IPS-15b (cell line): ENCODE measurements around the gene NRBP1.

ENCODE experiments used
- H3K27me3 ChIP-seq: one replicate; pipeline ENCODE4 v1.6.1; 2013; ENCODE audit warnings: low read length; ENCODE audit not compliant: control insufficient read depth, insufficient read depth
- H3K36me3 ChIP-seq: one replicate; pipeline ENCODE4 v1.6.1; 2013; ENCODE audit warnings: low read length; ENCODE audit not compliant: control insufficient read depth, insufficient read depth
- H3K4me1 ChIP-seq: one replicate; pipeline ENCODE4 v1.6.1; 2013; ENCODE audit warnings: mild to moderate bottlenecking, low read length; ENCODE audit not compliant: control insufficient read depth, insufficient read depth
- H3K4me3 ChIP-seq: one replicate; pipeline ENCODE4 v1.5.1; 2013; ENCODE audit warnings: low read depth, low read length
- H3K9ac ChIP-seq: one replicate; pipeline ENCODE4 v1.6.1; 2013; ENCODE audit warnings: low read depth, mild to moderate bottlenecking, low read length
- H3K9me3 ChIP-seq: one replicate; pipeline ENCODE4 v1.6.1; 2013; ENCODE audit warnings: mild to moderate bottlenecking, low read length; ENCODE audit not compliant: control insufficient read depth, insufficient read depth

The NRBP1 gene

GRCh38 chr2:27427863-27428212, 593 bp upstream of the NRBP1 start:
- Histone ChIP-seq H3K9ac (peak overlapping the region; percentile 70), H3K4me1 (peaks cover 5% of the 10 kb centered on the region), H3K36me3 (no peaks in the 10 kb centered on the region), H3K27me3 (no peaks in the 10 kb centered on the region), H3K4me3 (peak overlapping the region; percentile 87), H3K9me3 (no peaks in the 10 kb centered on the region)

GRCh38 chr2:27428978-27429541, 629 bp downstream of the NRBP1 start:
- Histone ChIP-seq H3K4me3 (peak overlapping the region; percentile 89), H3K36me3 (no peaks in the 10 kb centered on the region), H3K9me3 (no peaks in the 10 kb centered on the region), H3K27me3 (no peaks in the 10 kb centered on the region), H3K4me1 (peaks cover 5% of the 10 kb centered on the region), H3K9ac (peak overlapping the region; percentile 87)

- H3K9ac ChIP-seq = no peak overlapping the region
- no peaks in the 10 kb centered on the region for H3K27me3 ChIP-seq
- no peak overlapping the region for H3K4me3 ChIP-seq
- peaks cover 16% of the 10 kb centered on the region for H3K36me3 ChIP-seq
- H3K9me3 ChIP-seq = no peaks in the 10 kb centered on the region
- peaks cover 5% of the 10 kb centered on the region for H3K4me1 ChIP-seq
These were observed 3.0 kb downstream of the NRBP1 start for GRCh38 chr2:27431395-27431794.

DNA sequence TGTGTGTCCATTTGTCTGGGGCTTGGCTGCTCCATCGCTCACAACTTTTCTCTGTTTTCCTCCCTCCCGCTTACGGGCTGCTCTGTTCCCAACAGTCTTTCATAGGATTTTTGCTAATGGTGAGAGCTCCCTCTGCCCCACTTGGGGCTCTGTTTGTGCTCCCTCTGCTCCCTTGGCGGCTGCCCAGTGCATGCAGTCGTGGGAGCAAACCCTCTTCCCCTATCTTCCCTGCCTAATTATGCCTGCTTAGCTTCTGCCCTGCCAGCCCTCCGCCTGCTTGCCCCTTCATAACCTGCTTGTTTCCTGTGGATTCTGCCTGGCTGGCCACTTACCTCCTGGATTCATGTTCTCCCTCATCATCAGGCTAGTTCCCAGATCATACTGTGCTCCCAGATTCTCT, 7.2 kb downstream of the NRBP1 start:
- no peaks in the 10 kb centered on the region for H3K4me1 ChIP-seq
- no peaks in the 10 kb centered on the region for H3K9me3 ChIP-seq
- peaks cover 30% of the 10 kb centered on the region for H3K36me3 ChIP-seq
- no peak overlapping the region for H3K9ac ChIP-seq
- no peaks in the 10 kb centered on the region for H3K27me3 ChIP-seq
- H3K4me3 ChIP-seq = no peak overlapping the region

- Histone ChIP-seq H3K36me3 (peaks cover 21% of the 10 kb centered on the region), H3K4me1 (no peaks in the 10 kb centered on the region), H3K9ac (no peak overlapping the region), H3K4me3 (no peak overlapping the region), H3K9me3 (no peaks in the 10 kb centered on the region), H3K27me3 (no peaks in the 10 kb centered on the region)
These were observed 12.9 kb downstream of the NRBP1 start for GRCh38 chr2:27441226-27441926.

GRCh38 chr2:27441958-27442919, 13.8 kb downstream of the NRBP1 start, which contains the start of gene KRTCAP3:
Gene KRTCAP3, plus strand, starts transcription at chr2:27442381. Its CDS starts 32 bp downstream, at chr2:27442413.
- peaks cover 15% of the 10 kb centered on the region for H3K36me3 ChIP-seq
- no peaks in the 10 kb centered on the region for H3K9me3 ChIP-seq
- no peaks in the 10 kb centered on the region for H3K4me1 ChIP-seq
- peak within 1 kb of the TSS; percentile 65 for H3K4me3 ChIP-seq
- H3K9ac ChIP-seq = peak within 1 kb of the TSS; percentile 85
- H3K27me3 ChIP-seq = no peaks in the 10 kb centered on the region

DNA sequence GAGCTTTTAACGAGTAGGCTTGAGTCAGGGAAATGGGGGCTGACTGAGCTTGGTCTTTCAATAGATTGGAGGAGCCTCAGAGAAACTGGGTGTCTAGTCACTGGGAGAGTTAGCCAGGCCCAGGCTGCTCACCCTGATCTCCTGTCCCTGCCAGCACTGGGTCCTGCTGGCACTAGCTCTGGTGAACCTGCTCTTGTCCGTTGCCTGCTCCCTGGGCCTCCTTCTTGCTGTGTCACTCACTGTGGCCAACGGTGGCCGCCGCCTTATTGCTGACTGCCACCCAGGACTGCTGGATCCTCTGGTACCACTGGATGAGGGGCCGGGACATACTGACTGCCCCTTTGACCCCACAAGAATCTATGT, 14.5 kb downstream of the NRBP1 start:
- peak overlapping the region; percentile 85 for H3K9ac ChIP-seq
- H3K4me3 ChIP-seq = peak overlapping the region; percentile 65
- H3K36me3 ChIP-seq = peaks cover 18% of the 10 kb centered on the region
- H3K9me3 ChIP-seq = no peaks in the 10 kb centered on the region
- H3K27me3 ChIP-seq = no peaks in the 10 kb centered on the region
- H3K4me1 ChIP-seq = no peaks in the 10 kb centered on the region

GRCh38 chr2:27445155-27445554, 16.7 kb downstream of the NRBP1 start:
- no peak overlapping the region for H3K9ac ChIP-seq
- H3K9me3 ChIP-seq = no peaks in the 10 kb centered on the region
- no peaks in the 10 kb centered on the region for H3K4me1 ChIP-seq
- H3K36me3 ChIP-seq = peaks cover 15% of the 10 kb centered on the region
- no peaks in the 10 kb centered on the region for H3K27me3 ChIP-seq
- no peak overlapping the region for H3K4me3 ChIP-seq

DNA sequence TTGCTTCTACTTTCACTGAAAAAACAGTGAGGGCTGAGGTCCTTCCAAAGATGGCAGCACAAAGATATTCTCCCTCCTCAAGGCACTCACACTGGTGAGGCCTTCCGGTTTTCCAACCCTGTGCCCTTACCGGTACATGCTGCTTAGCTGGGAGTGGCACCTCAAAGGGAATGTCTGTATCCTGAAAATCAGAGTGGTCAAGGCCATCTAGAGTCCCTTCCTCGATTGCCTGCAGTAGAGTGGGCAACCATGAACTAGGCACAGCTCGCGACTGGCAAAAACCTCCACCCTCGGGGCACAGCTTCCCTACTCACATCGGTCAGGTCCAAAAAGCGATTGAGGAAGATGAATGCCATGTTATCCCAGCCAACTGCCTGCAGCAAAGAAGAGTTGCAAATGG, 17.2 kb downstream of the NRBP1 start:
- Histone ChIP-seq H3K9ac (no peak overlapping the region), H3K9me3 (no peaks in the 10 kb centered on the region), H3K36me3 (peaks cover 12% of the 10 kb centered on the region), H3K4me1 (no peaks in the 10 kb centered on the region), H3K4me3 (no peak overlapping the region), H3K27me3 (no peaks in the 10 kb centered on the region)

GRCh38 chr2:27446057-27446456, 17.6 kb downstream of the NRBP1 start:
- H3K4me1 ChIP-seq = no peaks in the 10 kb centered on the region
- peaks cover 11% of the 10 kb centered on the region for H3K36me3 ChIP-seq
- H3K4me3 ChIP-seq = no peak overlapping the region
- no peak overlapping the region for H3K9ac ChIP-seq
- no peaks in the 10 kb centered on the region for H3K27me3 ChIP-seq
- H3K9me3 ChIP-seq = no peaks in the 10 kb centered on the region

GRCh38 chr2:27448381-27448780, 19.9 kb downstream of the NRBP1 start:
- H3K27me3 ChIP-seq = no peaks in the 10 kb centered on the region
- no peaks in the 10 kb centered on the region for H3K4me1 ChIP-seq
- no peak overlapping the region for H3K9ac ChIP-seq
- no peaks in the 10 kb centered on the region for H3K9me3 ChIP-seq
- H3K36me3 ChIP-seq = peaks cover 11% of the 10 kb centered on the region
- H3K4me3 ChIP-seq = no peak overlapping the region
